ENCODE results near the gene LPCAT2.

Gene LPCAT2

DNA sequence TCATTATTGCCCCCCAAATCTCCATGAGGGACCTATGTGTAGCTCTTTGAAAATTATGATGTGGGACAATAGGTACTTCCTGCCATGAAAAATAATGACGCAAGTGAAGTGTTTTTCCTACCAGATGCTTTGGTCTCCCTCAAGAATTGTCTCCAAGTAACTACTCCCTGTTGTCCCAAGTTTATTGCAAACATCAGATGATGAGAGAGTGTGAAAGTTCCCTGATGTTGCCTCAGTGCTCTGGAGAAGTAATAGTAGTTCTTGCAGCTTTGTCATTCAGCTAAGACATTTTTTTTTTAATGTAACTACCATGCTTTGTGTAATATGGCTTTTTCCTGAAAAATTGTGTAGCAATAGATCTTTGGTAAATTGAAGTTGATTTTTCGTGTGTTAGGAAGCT lies 20.1 kb downstream of the LPCAT2 start:
- TF ChIP-seq, protein P1, sequence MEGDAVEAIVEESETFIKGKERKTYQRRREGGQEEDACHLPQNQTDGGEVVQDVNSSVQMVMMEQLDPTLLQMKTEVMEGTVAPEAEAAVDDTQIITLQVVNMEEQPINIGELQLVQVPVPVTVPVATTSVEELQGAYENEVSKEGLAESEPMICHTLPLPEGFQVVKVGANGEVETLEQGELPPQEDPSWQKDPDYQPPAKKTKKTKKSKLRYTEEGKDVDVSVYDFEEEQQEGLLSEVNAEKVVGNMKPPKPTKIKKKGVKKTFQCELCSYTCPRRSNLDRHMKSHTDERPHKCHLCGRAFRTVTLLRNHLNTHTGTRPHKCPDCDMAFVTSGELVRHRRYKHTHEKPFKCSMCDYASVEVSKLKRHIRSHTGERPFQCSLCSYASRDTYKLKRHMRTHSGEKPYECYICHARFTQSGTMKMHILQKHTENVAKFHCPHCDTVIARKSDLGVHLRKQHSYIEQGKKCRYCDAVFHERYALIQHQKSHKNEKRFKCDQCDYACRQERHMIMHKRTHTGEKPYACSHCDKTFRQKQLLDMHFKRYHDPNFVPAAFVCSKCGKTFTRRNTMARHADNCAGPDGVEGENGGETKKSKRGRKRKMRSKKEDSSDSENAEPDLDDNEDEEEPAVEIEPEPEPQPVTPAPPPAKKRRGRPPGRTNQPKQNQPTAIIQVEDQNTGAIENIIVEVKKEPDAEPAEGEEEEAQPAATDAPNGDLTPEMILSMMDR (conservative IDR thresholded peaks at IDR 0.05; ENCODE audit: low read depth, low read length) = no peak
- no peak for DNase-seq (ENCODE audit: low read depth)
- no peak overlapping the region for H3K4me3 ChIP-seq (ENCODE audit: low read depth, low read length)

DNA sequence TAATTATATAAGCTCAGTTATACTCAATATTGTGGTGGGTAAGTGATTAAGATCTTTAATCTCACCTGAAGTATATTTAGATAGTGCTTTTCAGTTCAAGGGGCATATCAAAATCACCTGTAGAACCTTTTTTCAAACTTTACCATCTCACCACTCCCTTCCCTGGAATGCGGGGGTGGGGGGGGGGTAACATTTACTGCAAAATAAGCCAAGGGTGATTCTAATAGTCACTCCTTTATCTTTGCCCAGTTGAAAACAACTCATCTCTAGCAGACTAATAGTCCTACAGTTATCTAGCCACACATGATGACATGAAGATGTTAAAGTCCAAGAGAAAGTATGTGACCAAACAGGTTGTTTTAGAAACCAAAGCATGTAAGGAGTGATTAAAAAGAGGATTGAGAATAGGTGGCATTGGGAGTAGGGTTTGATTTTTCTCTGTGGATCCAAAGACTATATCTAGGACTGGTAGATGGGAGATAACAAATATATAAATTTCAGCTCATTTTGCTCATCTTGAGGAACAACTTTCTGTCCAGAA lies 21.5 kb downstream of the LPCAT2 start:
- DNase-seq (ENCODE audit: low read depth) = no peak
- H3K4me3 ChIP-seq (ENCODE audit: low read depth, low read length) = no peak overlapping the region
- TF ChIP-seq, protein P1 (conservative IDR thresholded peaks at IDR 0.05; ENCODE audit: low read depth, low read length) = no peak

DNA sequence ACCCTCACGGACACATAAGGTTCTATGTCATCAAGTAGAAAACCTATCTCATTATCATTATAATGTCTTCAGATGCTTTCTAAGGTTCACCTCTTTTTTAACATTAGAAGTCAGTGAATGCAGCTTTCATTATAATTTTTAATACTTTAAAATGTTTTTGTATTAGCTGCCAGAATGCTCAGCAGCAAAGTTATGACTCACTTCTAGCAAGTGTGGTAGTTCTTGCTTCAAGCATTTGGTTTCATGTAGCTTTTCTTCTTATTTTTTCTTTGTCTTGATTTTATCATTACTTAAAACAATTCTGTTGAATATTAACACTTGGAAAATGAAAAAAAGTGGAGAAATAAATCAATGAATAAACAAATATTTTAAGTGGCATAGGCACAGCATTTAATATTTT lies 23.4 kb downstream of the LPCAT2 start:
- TF ChIP-seq, protein P1 (conservative IDR thresholded peaks at IDR 0.05; ENCODE audit: low read depth, low read length) = no peak
- no peak overlapping the region for H3K4me3 ChIP-seq (ENCODE audit: low read depth, low read length)
- peak; percentile 37 for DNase-seq (ENCODE audit: low read depth)

DNA sequence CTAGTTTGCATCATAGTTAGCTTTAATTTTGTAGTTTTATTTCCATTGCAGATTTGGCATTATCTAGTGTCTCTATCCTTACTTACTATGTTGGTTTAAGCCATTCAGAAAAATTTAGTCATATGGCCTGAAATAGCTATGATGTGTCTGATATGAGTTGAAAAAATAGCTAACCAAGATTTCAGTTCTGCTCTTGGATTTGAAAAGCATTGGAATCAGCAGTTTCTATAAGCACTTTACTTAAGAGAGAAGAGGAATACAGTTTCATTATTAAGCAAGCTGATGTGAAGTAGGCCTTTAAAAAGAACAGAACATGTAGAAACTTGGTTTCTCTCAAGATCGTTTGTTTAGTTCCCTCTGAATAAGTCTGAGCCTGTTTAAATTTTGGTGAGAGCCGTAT lies 25.9 kb downstream of the LPCAT2 start:
- H3K4me3 ChIP-seq (ENCODE audit: low read depth, low read length) = no peak overlapping the region
- TF ChIP-seq, protein P1 (conservative IDR thresholded peaks at IDR 0.05; ENCODE audit: low read depth, low read length) = no peak
- DNase-seq (ENCODE audit: low read depth) = no peak

DNA sequence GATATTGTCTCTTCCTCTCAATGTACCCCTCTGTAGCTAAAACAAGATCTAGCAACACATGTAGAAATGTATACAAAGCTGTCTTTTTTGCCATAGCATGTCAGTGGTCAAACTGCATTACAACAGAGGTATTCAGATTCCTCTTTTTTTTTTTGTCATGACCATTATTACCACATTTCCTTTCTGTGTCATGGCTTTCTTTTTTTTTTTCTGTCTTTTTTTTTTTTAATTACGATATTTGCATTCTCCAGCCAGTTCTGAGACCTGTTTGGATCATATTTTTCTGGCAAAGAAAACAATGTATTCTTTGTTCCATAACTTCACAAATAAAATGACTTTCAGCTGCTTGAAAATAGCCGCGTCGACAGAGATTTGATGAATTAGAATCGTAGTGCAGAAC lies 30.2 kb downstream of the LPCAT2 start:
- peak; percentile 35 for DNase-seq (ENCODE audit: low read depth)
- no peak overlapping the region for H3K4me3 ChIP-seq (ENCODE audit: low read depth, low read length)
- TF ChIP-seq, protein P1 (conservative IDR thresholded peaks at IDR 0.05; ENCODE audit: low read depth, low read length) = no peak

DNA sequence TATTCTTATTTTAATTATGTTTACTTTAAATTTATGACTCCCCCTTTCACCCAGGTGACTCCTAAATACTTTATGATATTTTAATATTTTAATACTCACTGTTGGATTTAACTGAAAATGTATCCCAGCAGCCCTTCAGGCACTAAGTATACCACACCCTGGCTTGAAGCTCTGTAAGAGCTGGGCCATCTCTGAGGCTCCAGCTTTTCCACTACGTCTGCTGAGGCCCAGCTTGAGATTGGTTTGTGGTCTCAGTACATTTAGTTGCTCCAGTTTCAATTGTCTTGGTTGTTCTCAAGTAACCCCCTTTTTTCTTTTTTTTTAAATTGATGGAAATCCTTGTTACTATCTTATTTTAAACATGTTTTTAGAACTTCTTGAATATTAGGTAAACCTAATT lies 30.6 kb downstream of the LPCAT2 start:
- no peak for DNase-seq (ENCODE audit: low read depth)
- no peak overlapping the region for H3K4me3 ChIP-seq (ENCODE audit: low read depth, low read length)
- TF ChIP-seq, protein P1 (conservative IDR thresholded peaks at IDR 0.05; ENCODE audit: low read depth, low read length) = no peak

DNA sequence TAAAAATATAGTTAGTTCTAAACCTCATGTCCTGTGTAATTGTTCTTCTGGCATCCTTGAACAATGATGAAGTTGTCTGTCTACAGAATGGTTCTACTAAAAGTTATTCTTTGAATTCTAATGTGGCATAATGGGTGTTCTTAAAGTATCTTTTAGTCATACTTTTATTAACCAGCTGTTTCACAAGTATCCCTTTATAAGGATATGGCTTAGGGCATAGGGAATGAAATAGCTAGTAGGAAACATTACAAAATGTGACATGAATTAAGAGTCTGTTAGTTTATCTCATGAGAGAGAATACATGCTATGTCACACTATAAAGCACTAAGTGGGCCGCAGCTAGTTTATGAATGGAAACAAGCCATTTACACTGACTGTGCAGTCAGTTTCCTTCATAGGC lies 31.3 kb downstream of the LPCAT2 start:
- TF ChIP-seq, protein P1 (conservative IDR thresholded peaks at IDR 0.05; ENCODE audit: low read depth, low read length) = no peak
- DNase-seq (ENCODE audit: low read depth) = no peak

More for the DNA sequence above, 31.3 kb downstream of the LPCAT2 start:
- H3K4me3 ChIP-seq (ENCODE audit: low read depth, low read length) = no peak overlapping the region

Measured in choroid plexus epithelial cell (primary cell).